CD8-positive, alpha-beta memory T cell (primary cell): ENCODE data around the gene IFIH1. TPM values are rescaled to one million over a fixed set of nuclear protein-coding genes. Genes with fewer than 3 reads are reported as not detected.

Source experiments
- CTCF ChIA-PET: fragments of 350-600 bp; sonication (Branson Sonifier 250); formaldehyde crosslinking; loops from one replicate; lab custom pipeline; 2021; ENCODE audit warnings: antibody characterized with exemption; lab: Charles Lee
- POLR2A ChIA-PET: fragments of 350-600 bp; sonication (Branson Sonifier 250); formaldehyde crosslinking; loops from one replicate; lab custom pipeline; 2021; ENCODE audit warnings: antibody characterized with exemption; lab: Charles Lee
- DNase-seq, 5 donors: peaks; one replicate each; pipeline versions ENCODE4 v3.0.0 to v3.0.0-alpha.2; 2020 to 2022; ENCODE audit warnings: mixed read lengths in 1 of 5
- H3K27ac ChIP-seq: one replicate; pipeline ENCODE4 v1.7.0; 2013; ENCODE audit warnings: low read depth, mild to moderate bottlenecking, low read length, moderate library complexity
- H3K27me3 ChIP-seq: 2 replicates; pipeline ENCODE4 v1.7.0; 2013; ENCODE audit warnings: low read length, mild to moderate bottlenecking; ENCODE audit not compliant: insufficient read depth, poor library complexity, severe bottlenecking
- H3K36me3 ChIP-seq: 2 replicates; pipeline ENCODE4 v1.7.0; 2013; ENCODE audit warnings: mild to moderate bottlenecking, low read length, moderate library complexity; ENCODE audit not compliant: insufficient read depth
- H3K4me1 ChIP-seq: 2 replicates; pipeline ENCODE4 v1.7.0; 2013; ENCODE audit warnings: mild to moderate bottlenecking, low read length, moderate library complexity; ENCODE audit not compliant: insufficient read depth
- H3K4me3 ChIP-seq: 2 replicates; pipeline ENCODE4 v1.7.0; 2013; ENCODE audit warnings: mild to moderate bottlenecking, low read length
- H3K9me3 ChIP-seq: 2 replicates; pipeline ENCODE4 v1.7.0; 2013; ENCODE audit warnings: mild to moderate bottlenecking, low read length
- H3K27ac Mint-ChIP-seq, 8 donors: one replicate each; pipeline ENCODE4 v1.8.0; 2020 to 2021; ENCODE audit warnings: mixed read lengths in 8 of 8, mild to moderate bottlenecking in 6 of 8, inconsistent platforms in 3 of 8, moderate library complexity in 3 of 8
- H3K27me3 Mint-ChIP-seq, 2 donors: one replicate each; pipeline ENCODE4 v1.8.0; 2020 to 2021; ENCODE audit warnings: mixed read lengths in 2 of 2, mild to moderate bottlenecking in 1 of 2, moderate library complexity in 1 of 2
- H3K36me3 Mint-ChIP-seq, 3 donors: one replicate each; pipeline ENCODE4 v1.8.0; 2020 to 2021; ENCODE audit warnings: mixed read lengths in 3 of 3, inconsistent platforms in 1 of 3, mild to moderate bottlenecking in 1 of 3
- H3K4me1 Mint-ChIP-seq, 3 donors: one replicate each; pipeline ENCODE4 v1.8.0; 2020 to 2021; ENCODE audit warnings: mixed read lengths in 3 of 3, inconsistent platforms in 1 of 3, mild to moderate bottlenecking in 1 of 3
- H3K4me3 Mint-ChIP-seq, 7 donors: one replicate each; pipeline ENCODE4 v1.8.0; 2020 to 2021; ENCODE audit warnings: mixed read lengths in 7 of 7, mild to moderate bottlenecking in 6 of 7, moderate library complexity in 4 of 7, inconsistent platforms in 2 of 7
- H3K9me3 Mint-ChIP-seq, 5 donors: one replicate each; pipeline ENCODE4 v1.8.0; 2020 to 2022; ENCODE audit warnings: mixed read lengths in 5 of 5, mild to moderate bottlenecking in 3 of 5, moderate library complexity in 2 of 5, inconsistent platforms in 1 of 5
- polyA plus RNA-seq: library from polyadenylated mRNA; unstranded; fragments of 300-500 nt; fragmentation: Illumina TruSeq; gene quantifications from one replicate; pipeline ENCODE4 v1.2.3, GENCODE V29; 2021
- total RNA-seq, 2 experiments: library from RNA; stranded (reverse); gene quantifications; one replicate each; pipeline ENCODE4 v1.2.3, GENCODE V29; 2021

IFIH1 gene
- 10 to 100 TPM; 16.8 to 17.9 TPM for total RNA-seq
- 19.7 TPM for polyA plus RNA-seq

DNA sequence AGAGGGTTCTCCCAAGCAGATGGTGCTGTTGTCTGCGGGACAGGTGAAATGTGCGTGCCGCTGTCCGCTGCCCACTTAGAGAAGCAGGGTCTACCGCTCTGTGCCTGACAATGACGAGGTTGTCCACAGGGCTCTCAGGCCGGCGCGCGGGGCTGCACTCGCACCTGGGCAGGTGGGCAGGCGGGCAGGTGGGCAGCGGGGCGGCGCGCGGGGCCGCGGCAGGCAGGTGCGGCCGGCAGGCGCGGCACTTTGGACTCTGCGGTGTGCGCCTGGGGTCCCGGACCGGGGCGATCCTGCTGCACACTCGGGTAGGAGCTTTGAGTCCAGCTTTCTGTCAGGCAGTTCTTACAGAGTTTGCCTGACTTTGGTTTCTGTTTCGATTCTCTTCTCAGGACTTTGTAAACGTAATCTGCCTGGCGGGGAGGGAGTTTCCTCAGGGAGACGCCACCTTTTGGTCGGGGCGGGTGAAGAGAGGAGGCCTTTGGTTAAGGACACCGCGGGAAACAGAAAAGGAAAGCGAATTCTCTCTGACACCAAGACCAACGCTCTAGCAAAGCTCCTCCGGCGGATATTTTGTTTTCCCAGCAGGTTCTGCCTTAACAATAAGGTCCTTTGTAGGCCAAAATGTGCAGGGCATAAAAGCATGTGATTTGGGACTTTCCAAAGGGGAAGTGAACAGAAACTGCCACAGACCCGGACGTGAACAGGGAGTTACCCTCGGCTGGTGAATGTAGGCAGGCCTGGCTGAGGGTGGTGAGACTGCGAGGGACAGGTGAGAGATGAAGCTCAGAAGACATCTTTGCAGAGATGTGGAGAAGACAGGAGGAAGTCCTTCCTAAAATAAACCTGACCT lies at the start of gene IFIH1:
TSS of gene IFIH1 (minus strand) at position 357 of the 853 bp plus-strand sequence. CDS start 377 bp downstream, outside the sequence.
- peak within 1 kb of the TSS; percentile 95 for H3K27ac ChIP-seq
- no peaks in the 10 kb centered on the region for H3K36me3 ChIP-seq
- CTCF ChIA-PET, result interaction anchor here (0.9 to 2.0 kb wide), 10 partner anchors 8 to 31 kb away, joined by 3 to 5 read pairs (median 4); partner anchors contain the start of gene GCA
- peaks cover 48% of the 10 kb centered on the region for H3K4me1 ChIP-seq
- Mint-ChIP-seq H3K27ac (peak within 1 kb of the TSS; percentile 94 to 100 (median 100)), H3K4me3 (peak within 1 kb of the TSS; percentile 90 to 99 (median 95)), H3K4me1 (peaks cover 63 to 72% (median 71%) of the 10 kb centered on the region in 3 donors), H3K36me3 (peaks cover 0 to 18% (median 4%) of the 10 kb centered on the region in 3 donors), H3K9me3 (no peaks in the 10 kb centered on the region), H3K27me3 (no peaks in the 10 kb centered on the region)
- POLR2A ChIA-PET, result interaction anchor here (0.9 kb wide), 2 partner anchors 25 to 98 kb away, joined by 3 to 10 read pairs; partner anchors contain the start of gene GCA
- peak; percentile 62 to 84 (median 78) for DNase-seq
- H3K27me3 ChIP-seq, result no peaks in the 10 kb centered on the region
- peak within 1 kb of the TSS; percentile 86 for H3K4me3 ChIP-seq
- H3K9me3 ChIP-seq, result no peaks in the 10 kb centered on the region

DNA sequence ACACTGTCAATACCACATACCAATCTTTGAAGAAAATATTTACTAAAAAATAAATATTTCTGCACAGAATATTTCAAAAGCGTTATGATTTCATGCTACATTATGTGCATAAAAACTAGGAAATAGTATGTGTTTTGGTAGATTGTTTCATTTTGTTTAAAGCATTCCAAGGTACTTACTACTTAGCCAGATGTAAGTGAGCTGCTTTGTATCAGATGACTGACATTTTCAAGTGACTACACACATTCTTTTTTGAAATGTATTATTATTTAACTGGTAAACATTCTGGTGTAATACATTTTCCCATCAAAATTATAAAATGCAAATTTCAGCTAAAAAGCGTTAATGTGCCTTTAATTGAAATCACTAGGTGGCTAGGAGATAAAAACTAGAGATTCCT lies 46.9 kb upstream of the IFIH1 start:
- no peaks in the 10 kb centered on the region for H3K9me3 ChIP-seq
- no peak overlapping the region for H3K27ac Mint-ChIP-seq
- no peak overlapping the region for H3K27ac ChIP-seq
- H3K4me3 Mint-ChIP-seq, result no peak overlapping the region
- H3K9me3 Mint-ChIP-seq, result no peaks in the 10 kb centered on the region
- no peak overlapping the region for H3K4me3 ChIP-seq
- ChIA-PET CTCF (no interaction called here), POLR2A (no interaction called here)
- no peaks in the 10 kb centered on the region for H3K4me1 ChIP-seq
- no peak for DNase-seq
- peaks cover 0 to 2% (median 0%) of the 10 kb centered on the region in 3 donors for H3K36me3 Mint-ChIP-seq
- H3K27me3 Mint-ChIP-seq, result no peaks in the 10 kb centered on the region
- no peaks in the 10 kb centered on the region for H3K4me1 Mint-ChIP-seq
- no peaks in the 10 kb centered on the region for H3K36me3 ChIP-seq
- no peaks in the 10 kb centered on the region for H3K27me3 ChIP-seq

DNA sequence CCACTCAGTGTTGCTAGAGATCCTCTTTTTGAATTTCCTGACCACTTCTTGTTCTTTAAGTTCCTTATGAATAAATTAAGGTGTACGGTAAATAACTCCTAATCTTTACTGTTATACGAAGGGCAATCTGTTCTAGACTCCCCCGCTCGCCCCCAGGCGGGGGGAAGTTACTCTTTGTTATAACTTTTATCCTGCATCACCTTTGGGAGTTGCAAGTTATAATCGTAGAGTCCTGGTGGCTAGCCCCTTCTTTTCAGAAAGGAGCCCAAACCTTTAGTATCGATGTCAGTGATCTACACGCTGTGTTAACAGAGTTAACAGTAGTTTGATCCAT lies 26.1 kb upstream of the IFIH1 start:
- no peak for DNase-seq
- no peaks in the 10 kb centered on the region for H3K36me3 ChIP-seq
- no peaks in the 10 kb centered on the region for H3K27me3 ChIP-seq
- H3K4me1 Mint-ChIP-seq, result peaks cover 14 to 19% (median 17%) of the 10 kb centered on the region in 3 donors
- H3K36me3 Mint-ChIP-seq, result peaks cover 0 to 5% (median 0%) of the 10 kb centered on the region in 3 donors
- H3K9me3 Mint-ChIP-seq, result no peaks in the 10 kb centered on the region
- H3K4me1 ChIP-seq, result peaks cover 11% of the 10 kb centered on the region
- peak overlapping the region in 6 of 8 donors; percentile 17 to 78 (median 50) for H3K27ac Mint-ChIP-seq
- no peak overlapping the region for H3K27ac ChIP-seq
- H3K27me3 Mint-ChIP-seq, result peaks cover 0 to 2% of the 10 kb centered on the region in 2 donors
- CTCF ChIA-PET, result interaction anchor here (1.0 to 1.5 kb wide), 3 partner anchors 10 to 47 kb away, joined by 3 to 4 read pairs (median 3); partner anchors contain the start of gene IFIH1
- no peaks in the 10 kb centered on the region for H3K9me3 ChIP-seq
- POLR2A ChIA-PET, result interaction anchor here (1.5 kb wide), 1 partner anchor 25 kb away, joined by 10 read pairs; no protein-coding TSS in a partner anchor
- H3K4me3 Mint-ChIP-seq, result peak overlapping the region; percentile 84 to 97 (median 88)
- H3K4me3 ChIP-seq, result peak overlapping the region; percentile 85

DNA sequence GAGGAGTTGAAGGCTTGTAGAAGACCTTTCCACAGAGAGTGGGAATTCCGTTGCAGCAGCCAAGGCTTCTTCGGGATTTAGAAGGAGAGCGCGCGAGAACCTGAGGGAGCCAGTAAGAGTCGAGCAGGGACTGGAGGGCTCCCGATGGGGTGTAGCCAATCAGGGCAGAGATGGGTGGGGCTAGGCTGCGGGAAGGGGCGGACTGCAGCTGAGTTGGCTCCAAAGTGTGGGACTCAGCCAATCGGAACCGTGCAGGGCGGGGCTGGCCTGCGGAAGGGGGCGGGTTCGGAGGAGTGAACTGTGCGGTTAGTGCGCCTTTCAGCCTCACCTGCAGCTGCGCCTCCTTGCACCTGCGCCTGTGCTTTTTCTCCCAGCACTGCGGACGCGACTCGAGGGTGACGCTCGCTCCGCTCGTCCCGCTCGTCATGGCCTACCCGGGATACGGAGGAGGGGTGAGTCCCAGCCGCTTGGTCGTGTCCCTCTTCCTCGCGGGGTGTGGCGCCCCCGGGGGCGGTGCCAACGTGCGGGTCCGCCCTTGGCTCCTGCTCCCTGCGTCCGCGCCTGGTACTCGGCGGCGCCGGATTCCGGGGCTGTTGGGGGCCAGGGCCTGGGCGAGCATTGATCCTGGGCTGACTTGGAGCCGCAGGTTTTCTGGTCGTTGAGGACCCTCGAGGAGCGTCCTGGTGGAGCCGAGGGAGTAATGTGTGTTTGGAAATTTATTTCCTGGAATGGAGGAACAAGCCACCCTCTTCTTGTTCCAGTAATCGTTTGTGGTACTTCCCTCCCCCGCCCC lies 25.5 kb upstream of the IFIH1 start, which contains the start of gene GCA:
TSS of gene GCA (plus strand) at position 309 of the 793 bp plus-strand sequence. CDS start at position 426, 117 bp downstream.
- H3K9me3 ChIP-seq, result no peaks in the 10 kb centered on the region
- H3K27ac ChIP-seq, result no peak within 1 kb of the TSS
- Mint-ChIP-seq H3K9me3 (no peaks in the 10 kb centered on the region), H3K4me3 (peak within 1 kb of the TSS; percentile 84 to 97 (median 88)), H3K36me3 (peaks cover 0 to 5% (median 0%) of the 10 kb centered on the region in 3 donors), H3K27ac (peak within 1 kb of the TSS in 7 of 8 donors; percentile 17 to 78 (median 48)), H3K27me3 (peaks cover 0 to 2% of the 10 kb centered on the region in 2 donors), H3K4me1 (peaks cover 14 to 19% (median 17%) of the 10 kb centered on the region in 3 donors)
- POLR2A ChIA-PET, result interaction anchor here (0.8 to 1.5 kb wide), 2 partner anchors 25 to 26 kb away, joined by 3 to 10 read pairs; no protein-coding TSS in a partner anchor
- DNase-seq, result peak; percentile 92 to 99 (median 98)
- CTCF ChIA-PET, result interaction anchor here (1.2 to 1.5 kb wide), 3 partner anchors 9 to 46 kb away, joined by 3 to 9 read pairs (median 4); partner anchors contain the start of gene IFIH1
- H3K4me3 ChIP-seq, result peak within 1 kb of the TSS; percentile 85
- peaks cover 11% of the 10 kb centered on the region for H3K4me1 ChIP-seq
- H3K27me3 ChIP-seq, result no peaks in the 10 kb centered on the region
- H3K36me3 ChIP-seq, result no peaks in the 10 kb centered on the region

DNA sequence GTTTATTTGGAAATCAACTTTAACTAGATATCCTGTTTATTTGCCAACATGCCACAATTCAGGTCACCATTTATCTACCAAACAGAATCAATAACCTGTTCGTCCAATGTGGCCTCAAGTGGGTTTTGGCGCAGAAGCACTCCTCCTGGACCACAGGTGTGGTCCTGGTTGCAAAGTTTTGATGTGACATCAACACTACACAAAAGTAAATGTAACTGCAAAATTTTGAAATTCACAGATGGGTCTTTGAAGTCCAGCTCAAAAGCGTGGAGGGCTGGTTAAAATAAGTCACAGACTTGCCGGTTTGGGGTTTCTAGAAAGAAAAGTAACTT lies 25.0 kb upstream of the IFIH1 start:
- H3K36me3 ChIP-seq, result no peaks in the 10 kb centered on the region
- Mint-ChIP-seq H3K27ac (peak overlapping the region in 5 of 8 donors; percentile 45 to 76 (median 68)), H3K4me1 (peaks cover 14 to 19% (median 17%) of the 10 kb centered on the region in 3 donors), H3K4me3 (peak overlapping the region; percentile 84 to 97 (median 88)), H3K27me3 (peaks cover 0 to 2% of the 10 kb centered on the region in 2 donors), H3K9me3 (no peaks in the 10 kb centered on the region), H3K36me3 (peaks cover 0 to 5% (median 0%) of the 10 kb centered on the region in 3 donors)
- H3K27me3 ChIP-seq, result no peaks in the 10 kb centered on the region
- H3K4me1 ChIP-seq, result peaks cover 11% of the 10 kb centered on the region
- ChIA-PET POLR2A (interaction anchor here (0.8 to 1.5 kb wide), 2 partner anchors 24 to 26 kb away, joined by 3 to 10 read pairs; no protein-coding TSS in a partner anchor), CTCF (interaction anchor here (0.9 to 1.5 kb wide), 4 partner anchors 9 to 46 kb away, joined by 3 to 9 read pairs (median 4); partner anchors contain the start of gene IFIH1)
- no peak overlapping the region for H3K27ac ChIP-seq
- peak overlapping the region; percentile 85 for H3K4me3 ChIP-seq
- no peak for DNase-seq
- no peaks in the 10 kb centered on the region for H3K9me3 ChIP-seq

DNA sequence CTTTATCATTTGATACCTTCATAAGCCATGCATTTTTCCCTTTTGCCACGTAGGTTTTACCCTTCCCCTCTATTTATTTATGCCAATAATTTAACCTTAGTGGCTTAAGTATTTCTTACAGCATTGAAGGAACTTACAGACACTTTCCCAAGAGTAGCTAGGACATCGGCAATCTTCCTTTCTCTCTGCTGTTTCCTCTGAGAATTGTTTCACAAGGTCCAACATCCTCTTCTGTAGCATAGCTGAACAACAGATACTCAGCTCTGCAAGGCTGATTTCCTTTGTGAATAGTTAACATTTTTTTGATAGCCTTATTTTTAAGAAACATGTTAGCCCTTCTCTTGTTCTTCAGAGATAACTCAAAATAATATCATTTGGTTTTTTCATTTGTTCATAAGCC lies 24.4 kb upstream of the IFIH1 start:
- H3K4me1 ChIP-seq, result peaks cover 11% of the 10 kb centered on the region
- H3K4me3 Mint-ChIP-seq, result peak overlapping the region in 5 of 7 donors; percentile 12 to 88 (median 84)
- no peak overlapping the region for H3K27ac ChIP-seq
- peaks cover 0 to 2% of the 10 kb centered on the region in 2 donors for H3K27me3 Mint-ChIP-seq
- H3K4me1 Mint-ChIP-seq, result peaks cover 14 to 19% (median 17%) of the 10 kb centered on the region in 3 donors
- ChIA-PET POLR2A (interaction anchor here (1.5 kb wide), 1 partner anchor 24 kb away, joined by 10 read pairs; no protein-coding TSS in a partner anchor), CTCF (interaction anchor here (0.9 to 1.5 kb wide), 3 partner anchors 8 to 24 kb away, joined by 3 to 9 read pairs (median 4); partner anchors contain the start of gene IFIH1)
- no peaks in the 10 kb centered on the region for H3K36me3 ChIP-seq
- DNase-seq, result no peak
- peaks cover 0 to 5% (median 0%) of the 10 kb centered on the region in 3 donors for H3K36me3 Mint-ChIP-seq
- no peaks in the 10 kb centered on the region for H3K9me3 Mint-ChIP-seq
- H3K27ac Mint-ChIP-seq, result no peak overlapping the region
- H3K27me3 ChIP-seq, result no peaks in the 10 kb centered on the region
- H3K9me3 ChIP-seq, result no peaks in the 10 kb centered on the region
- H3K4me3 ChIP-seq, result no peak overlapping the region

DNA sequence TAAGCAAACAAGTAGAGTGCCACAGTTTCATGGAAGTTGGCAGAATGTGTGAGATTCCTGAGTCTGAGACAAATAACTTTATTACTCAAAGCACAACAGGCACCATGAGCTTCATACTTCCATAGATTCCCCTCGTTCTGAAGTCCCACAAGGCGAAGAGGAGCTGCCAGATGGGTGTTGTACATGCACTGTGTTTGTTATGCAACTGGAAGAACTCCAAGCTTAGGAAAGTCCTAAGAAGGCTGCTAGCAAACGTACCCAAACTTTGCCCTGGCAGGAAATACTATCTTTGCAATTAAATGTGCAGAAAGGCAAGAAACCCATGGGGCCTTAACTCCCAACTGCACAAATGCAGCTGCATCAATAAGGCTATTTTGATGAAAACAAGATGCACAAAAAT lies 23.8 kb upstream of the IFIH1 start:
- ChIA-PET POLR2A (no interaction called here), CTCF (interaction anchor here (0.9 to 1.9 kb wide), 2 partner anchors 14 to 44 kb away, joined by 3 to 6 read pairs; no protein-coding TSS in a partner anchor)
- Mint-ChIP-seq H3K27ac (no peak overlapping the region), H3K9me3 (no peaks in the 10 kb centered on the region), H3K4me1 (peaks cover 14 to 19% (median 17%) of the 10 kb centered on the region in 3 donors), H3K36me3 (peaks cover 0 to 5% (median 0%) of the 10 kb centered on the region in 3 donors), H3K4me3 (peak overlapping the region in 2 of 7 donors; percentile 29 to 57), H3K27me3 (peaks cover 0 to 2% of the 10 kb centered on the region in 2 donors)
- DNase-seq, result no peak
- Histone ChIP-seq H3K9me3 (no peaks in the 10 kb centered on the region), H3K27me3 (no peaks in the 10 kb centered on the region), H3K36me3 (no peaks in the 10 kb centered on the region), H3K4me1 (peaks cover 11% of the 10 kb centered on the region), H3K27ac (no peak overlapping the region), H3K4me3 (no peak overlapping the region)
